ENCODE data around the gene CPNE5. TPM values are rescaled to one million over a fixed set of nuclear protein-coding genes. Genes with fewer than 3 reads are reported as not detected.

Gene CPNE5
- total RNA-seq, 1 donor from 2014 or later: 4.0 TPM

DNA sequence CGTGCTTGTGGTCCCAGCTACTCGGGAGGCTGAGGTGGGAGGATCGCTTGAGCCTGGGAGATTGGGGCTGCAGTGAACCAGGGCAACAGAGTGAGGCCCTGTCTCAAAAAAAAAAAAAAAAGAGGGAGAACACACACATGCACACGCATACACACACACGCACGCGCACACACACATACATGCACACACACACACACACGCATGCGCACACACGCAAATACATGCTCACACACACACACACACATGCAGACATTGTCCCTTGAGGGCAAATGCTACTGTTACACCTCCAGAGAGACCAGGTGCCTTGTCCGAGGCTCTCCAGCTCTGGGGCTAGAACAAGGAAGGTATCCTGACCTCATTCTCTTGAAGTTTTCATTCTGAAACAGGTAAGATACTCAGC, 77.1 kb downstream of the CPNE5 start:
- no peak for DNase-seq

DNA sequence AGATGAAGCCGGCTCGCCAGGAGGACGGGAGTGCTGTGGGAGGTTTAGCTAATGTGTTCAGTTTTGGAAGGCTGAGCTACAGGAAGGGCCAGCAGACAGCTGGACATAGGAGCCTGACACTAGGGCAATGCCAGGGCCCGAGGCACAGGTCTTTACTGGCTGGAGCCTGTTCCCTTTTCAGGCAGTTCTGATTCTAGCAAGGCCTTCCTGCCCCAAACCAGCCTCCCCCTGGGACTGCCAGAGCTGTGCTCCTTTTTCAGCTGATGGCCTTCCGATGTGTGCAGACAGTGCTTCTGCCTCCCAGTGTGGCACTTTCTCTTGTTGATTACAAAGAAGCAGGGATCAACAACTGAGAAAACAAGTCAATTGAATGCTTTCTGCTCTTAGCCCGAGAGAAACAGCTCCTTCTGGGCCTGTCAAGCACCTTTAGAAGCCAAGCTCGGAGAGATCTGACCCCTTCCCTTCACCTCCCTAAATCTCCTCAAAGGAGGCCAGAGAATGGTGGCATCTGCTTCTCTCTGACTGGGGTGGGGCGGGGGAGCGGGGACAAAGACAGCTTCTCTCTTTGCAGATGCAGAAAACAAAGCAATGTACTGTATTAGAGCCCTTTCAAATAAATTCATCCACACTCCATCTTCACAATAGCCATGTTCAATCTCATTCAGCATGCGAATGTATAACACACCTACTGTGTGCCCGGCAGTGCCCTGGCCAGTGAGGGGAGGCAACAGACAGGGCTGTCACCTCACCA, 78.4 kb downstream of the CPNE5 start:
- DNase-seq: no peak

DNA sequence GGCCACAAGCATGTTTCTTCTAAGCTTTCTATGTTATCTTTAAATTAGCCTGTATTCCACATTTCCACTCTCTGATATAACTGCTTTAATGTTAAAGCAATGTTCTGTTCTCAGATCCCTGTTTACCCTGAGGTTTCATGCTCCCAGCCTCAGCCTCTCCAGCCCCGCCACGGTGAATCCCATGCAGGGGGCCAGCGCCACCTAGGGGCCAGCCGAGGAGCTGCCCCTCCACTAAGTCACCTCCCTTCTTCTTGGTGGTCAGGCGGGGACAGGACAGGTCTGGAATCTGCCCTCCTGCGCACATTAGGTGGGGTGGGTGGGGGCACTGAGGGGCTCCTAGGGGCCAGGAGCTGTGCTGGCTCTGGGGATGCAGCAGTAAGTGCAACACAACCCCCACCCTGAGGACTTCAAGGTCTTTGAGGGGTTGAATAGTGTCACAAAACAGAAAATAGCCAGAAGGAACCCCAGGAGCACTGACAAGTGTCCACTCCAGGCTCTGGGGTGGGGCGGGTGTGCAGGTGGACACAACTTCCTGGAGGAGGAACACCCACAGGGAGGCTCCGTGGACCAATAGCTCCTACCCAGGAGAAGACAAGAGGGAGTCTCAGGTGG, 80.0 kb downstream of the CPNE5 start:
- peak; percentile 52 for DNase-seq

DNA sequence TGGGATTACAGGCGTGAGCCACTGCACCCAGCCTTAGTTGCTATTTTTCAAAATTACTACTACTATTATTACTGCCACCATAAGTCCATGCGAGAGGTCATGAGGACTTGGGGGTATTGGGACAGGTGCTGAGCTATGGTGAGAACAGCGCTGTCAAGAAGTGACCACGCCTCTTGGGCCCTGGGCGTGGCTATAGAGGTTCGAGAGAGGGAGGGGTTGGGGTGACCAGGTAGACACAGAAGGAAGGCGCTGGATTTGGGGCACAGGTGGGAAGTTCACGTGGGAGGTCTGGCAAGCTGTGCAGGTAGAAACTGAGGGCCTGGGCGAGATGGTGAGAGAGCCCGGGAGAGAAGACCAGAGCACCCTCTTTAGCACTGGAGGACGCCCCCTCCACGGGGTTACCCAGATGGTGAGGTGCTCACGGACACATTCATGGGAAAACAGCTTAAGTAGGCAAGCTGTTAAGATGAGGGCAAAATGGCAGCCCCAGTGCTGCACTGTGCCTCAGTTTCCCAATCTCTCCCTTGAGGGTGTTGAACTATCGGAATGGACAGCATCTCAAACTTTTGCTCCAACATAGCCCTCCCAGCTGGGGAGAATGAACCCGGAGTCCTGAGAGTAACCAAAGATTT, 80.6 kb downstream of the CPNE5 start:
- no peak for DNase-seq

DNA sequence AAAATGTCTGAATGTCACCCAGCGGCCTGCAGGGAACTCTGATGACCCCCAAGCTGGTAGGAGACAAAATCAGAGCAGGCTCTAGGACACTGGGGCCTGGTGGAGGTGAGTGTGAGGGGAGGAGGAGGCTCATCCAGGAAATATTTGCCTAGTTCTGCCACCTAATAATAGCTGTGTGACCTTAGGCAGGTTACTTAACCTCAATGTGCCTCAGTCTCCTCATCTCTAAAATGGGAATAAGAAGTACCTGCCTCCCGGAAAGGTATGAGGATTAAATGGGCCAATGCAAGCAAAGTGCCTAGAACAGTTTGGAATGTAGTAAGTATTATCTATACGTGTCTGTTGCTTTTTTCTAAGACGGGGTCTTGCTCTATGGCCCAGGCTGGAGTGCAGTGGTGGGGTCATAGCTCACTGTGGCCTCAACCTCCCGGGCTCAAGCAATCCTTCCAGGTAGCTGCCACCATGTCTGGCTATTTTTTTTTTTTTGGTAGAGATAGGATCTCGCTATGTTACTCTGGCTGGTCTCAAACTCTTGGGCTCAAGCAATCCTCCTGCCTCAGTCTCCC, 81.2 kb downstream of the CPNE5 start:
- DNase-seq: no peak

DNA sequence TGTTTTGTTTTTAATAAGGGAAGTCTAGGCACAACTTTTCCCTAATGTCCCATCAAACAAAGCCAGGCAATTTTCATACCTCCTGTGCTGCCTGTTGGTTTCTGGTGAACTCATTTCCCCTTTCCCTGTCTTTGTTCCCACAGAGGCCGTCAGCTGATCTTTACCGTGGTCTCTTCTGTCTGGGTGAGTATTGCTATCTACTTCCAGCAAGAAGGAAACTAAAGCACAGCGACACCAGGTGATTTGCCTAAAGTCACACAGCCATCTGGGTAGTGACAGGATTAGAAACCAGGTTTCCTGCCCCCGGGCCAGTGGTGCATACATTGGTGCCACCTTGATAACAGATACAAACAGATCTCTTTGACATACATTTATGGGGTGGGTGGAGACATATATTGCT, 82.0 kb downstream of the CPNE5 start:
- DNase-seq: no peak

DNA sequence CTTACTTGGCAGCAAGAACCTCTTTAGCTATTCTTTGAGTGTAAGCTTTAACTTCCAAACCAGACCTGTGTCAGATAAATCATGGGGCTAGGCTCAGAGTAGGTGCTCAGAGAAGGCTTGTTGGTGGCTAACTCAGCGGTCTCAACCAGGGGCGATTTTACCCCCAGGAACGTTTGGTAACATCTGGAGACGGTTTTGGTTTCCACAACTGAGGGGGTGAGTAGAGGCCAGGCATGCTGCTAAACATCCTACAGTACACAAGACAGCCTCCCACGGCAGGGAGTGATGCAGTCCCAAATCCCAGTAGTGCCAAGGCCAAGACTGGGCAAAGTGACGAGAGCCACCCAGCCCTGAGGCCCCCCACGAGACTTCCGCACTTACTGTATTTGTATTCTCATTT, 82.5 kb downstream of the CPNE5 start:
- no peak for DNase-seq

DNA sequence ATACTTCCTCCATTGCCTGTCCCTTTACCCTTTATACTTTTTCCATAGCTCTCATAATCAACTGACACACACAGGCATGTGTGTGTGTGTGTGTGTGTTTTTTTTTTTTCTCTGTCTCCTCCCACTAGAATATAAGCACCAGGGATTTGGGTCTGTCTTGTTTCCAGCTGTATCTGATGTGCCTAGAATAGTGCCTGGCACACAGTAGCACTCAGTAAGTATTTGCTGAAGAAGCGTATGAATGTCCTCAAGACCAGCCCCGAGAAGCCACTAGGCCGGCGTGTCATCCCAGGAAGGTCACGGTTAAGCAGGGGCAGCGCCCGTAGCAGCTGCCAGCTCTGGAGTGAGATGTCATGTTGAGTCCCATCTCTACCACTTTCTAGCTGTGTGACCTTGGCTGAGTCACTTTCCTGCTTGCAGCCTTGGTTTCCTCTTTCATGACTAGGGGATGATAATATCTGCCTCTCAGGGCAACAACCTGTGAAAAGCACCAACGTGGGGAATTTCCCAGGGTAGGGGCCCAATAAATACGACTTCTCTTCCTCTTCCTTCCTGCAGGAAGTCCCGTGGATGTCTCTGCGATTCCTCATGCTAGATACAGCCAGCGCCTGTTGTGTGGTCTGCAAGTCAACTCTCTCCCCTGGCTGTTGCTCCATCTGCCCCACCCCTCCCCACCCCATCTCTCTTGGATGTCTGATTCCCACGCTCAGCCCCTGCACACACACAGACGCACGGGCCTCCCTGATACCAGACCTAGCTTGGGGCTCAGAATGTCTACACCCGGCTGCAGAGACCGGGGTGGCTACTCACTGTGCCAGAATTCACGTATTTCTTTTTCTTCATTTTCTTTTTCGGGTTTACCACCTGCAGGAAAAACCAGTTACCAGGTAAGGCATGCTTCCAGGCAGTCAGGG, 83.6 kb downstream of the CPNE5 start:
- no peak for DNase-seq

DNA sequence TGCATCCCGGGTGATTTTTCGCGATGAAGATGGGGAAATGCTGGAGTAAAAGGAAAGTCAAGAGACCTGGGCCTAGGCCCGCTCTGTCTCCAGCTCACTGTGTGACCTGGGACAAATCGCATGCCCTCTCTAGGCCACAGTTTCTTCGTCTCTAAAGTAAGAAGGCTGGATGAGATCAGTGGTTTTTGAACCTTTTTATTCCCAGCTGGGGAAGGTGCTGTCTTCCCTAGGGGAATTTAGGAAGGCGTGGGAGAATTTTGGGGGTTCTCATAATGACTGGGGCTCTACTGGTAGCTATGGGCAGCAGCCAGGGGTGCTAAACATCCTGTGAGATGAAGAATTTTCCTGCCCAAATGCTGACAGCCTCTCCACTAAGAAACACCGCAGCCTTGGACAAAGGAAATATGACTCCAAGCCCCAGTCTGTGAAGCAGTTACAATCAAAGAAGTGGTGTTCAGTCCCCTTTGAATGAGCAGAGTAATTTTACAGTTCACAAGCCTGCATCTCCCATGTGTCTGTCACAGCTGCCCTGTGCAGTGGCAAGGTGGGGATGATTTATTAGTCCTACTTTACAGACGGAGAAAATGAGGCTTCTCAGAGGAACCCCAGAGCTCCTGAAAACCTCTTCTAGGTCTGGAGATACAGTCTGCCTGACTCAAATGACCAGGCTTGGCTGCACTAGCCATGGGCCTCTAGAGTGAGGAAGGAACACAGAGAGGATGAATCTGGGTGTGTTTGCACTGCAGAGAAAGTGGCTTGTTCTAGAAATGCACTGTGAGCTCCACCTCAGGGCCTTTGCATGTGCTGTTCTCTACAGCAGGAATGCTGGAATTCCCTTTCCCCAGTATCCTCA, 84.4 kb downstream of the CPNE5 start:
- no peak for DNase-seq

DNA sequence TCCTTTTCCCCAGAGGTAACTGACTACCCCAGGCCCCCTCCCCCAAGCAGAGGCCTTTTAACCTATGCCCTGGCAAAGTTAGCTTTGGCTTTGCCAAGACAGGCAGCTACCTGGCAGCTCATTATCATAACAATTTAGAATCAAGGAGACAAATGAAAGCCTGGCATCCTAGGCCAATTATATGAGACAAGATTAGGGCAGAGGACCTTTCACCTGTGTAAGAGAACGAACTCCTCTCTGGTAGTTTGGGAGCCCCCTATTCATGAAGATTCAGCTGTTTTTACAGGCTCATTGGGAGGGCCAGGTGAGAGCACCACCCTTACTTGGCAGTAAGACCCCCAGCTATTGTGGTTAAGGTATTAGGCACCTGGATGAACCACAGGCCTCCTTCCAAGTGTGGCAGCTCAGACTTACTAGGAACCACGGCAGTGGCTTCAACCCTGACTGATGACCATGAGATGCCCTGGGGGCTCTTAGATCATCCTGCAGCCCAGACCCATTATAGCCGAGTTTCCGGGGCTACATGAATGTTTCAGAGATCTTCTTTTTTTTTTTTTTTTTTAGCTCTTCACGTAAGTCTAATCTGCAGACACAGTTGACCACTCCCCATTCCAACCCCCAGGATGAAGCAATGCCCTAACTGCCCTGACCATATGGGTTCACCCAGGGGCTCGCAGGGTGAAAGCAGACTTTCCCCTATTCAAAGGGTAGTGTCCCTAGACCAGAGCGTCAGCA, 85.4 kb downstream of the CPNE5 start:
- no peak for DNase-seq

DNA sequence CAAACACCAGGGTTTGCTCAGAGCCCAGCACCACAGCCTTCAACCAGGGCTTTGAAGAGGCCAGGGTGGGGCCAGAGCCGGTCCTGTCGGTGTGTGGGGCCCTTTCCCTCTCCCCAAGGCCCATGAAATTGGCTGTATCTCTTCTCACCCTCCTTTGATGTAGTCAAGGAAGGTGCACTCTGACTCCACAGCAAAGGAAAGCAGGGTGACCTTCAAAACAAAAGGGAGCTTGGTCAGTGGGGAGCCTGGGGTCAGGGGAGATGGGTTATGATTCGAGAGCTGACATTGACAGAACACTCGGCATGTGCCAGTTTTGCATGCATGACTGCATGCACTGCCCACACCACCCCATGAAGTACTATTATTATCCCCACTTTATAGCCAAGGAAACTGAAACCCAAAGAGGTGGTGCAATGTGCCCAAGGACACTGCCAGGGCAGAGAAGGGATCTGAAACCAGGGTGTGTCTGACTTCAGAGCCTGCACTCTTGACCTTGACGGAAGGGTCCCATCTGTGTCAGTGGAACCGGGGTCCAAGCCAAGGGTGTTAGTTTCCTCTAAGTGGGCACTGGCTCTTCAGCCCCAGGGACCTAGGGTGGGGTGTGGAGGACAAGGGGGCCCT, 86.2 kb downstream of the CPNE5 start:
- DNase-seq: no peak

DNA sequence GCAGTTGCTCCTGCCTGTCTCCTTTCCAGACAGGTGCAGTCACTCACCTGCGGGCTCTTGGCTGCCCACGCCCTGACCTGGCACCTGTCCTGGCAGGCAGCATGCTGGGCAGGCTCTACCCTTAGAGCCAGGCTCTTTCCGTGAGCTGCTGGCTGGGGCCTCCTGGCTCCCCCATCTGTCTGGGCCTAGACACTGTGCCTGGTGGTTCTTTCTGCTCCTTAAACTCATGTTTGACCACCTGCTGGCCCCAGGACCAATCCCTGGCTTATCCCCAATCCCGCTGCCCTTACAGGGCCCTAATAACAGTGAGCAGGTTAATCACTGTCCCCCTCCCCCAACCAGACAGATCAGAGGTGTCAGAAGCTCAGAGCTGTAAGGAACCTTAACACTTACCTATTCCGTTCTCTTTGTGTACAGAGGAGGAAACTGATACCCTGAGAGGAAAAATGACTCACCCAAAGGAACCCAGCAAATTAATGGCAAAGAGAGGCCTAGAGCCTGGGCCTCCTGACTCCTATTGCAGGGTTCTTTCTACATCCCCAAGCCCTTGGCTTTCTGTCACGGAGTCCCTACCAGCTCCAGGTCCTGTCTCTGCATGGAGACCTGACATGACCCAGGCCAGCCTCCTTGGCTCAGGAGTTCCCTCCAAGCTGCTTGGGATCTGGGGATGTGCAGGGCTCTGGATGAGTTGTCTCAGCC, 86.9 kb downstream of the CPNE5 start:
- no peak for DNase-seq

DNA sequence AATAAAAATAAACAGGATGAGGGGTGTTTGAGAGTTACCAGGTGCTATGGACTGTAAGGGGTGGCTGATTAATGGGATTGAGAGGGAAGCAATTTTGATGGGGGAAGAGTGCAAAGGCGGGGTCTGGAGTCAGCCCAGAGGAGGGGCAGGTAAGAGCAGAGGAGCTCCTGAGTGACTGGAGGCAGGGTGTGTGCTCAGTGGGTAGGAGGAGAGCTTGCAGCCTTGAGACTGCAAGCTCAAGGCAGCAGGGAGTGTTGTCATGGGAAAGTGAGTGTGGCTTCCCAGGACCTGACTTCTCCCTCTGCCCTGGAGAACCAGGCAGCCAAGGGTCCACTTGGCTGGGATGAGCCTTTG, 87.4 kb downstream of the CPNE5 start:
- DNase-seq: no peak

DNA sequence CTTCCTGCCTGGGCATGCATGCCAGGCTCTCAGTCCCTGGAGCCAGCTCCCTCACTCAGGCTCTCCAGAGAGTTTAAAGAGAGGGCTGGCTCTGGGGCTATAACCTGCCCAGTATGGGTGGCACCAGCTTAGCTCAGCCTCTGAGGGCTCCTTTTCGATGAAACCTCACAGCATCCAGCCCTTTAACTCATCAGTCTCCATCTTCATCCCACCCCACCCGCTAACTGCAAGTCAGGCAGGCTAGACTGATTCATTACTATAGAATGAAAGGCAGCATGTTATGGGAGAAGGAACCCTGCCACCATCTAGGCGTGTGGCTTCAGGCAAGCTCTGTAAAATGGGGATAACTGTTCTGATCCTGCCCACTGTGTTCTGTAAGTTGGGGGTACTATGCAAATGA, 88.2 kb downstream of the CPNE5 start:
- DNase-seq: no peak

DNA sequence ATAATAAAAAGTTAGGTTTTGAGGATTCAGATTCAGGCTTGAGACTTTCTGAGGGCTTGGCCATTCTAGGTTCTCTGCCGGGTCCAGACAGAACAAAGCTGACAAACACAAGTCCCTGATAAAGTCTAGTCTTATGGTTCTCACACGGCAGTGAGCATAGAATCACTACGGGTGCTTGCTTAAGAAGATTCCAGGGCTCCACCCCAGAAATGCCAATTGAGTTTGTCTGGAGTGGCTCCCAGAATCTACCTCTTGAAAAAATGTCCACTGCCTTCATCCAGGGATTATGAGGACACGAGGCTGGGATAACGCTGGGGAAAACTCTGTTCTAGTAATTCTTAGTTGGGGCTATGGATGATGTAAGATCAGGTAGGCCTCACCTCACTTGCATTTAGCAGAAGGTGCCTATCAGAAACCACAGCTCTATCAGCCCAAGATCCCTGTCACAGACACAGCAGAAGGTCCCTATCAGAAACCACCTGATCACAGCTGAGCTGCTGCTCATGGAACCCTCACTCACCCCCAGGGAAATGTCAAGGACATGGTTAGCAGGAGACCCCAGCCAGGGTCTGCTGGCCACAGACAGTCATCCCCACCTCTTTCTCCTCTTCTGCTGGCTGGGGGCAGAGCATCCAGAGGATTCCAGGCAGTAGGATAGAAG, 89.3 kb downstream of the CPNE5 start:
- DNase-seq: no peak

DNA sequence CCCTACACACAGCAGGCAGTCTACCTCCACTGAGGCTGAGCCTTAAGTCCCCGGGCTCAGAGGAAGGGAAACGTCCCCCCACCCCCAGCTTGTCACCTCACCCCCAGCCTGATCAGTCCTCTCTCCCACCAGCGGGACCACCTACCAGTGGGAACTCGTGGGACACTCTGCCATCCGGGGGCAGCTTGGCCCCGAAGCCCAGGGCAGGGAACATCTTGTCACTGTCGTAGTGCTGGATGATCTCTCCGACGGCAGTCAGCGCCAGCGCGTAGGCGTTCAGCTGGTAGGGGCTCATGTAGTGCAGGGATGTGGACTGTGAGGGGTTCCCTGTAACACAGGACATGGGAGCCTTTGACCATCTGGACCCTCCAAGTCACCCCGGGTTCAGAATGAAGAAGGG, 93.0 kb downstream of the CPNE5 start:
- DNase-seq: no peak

DNA sequence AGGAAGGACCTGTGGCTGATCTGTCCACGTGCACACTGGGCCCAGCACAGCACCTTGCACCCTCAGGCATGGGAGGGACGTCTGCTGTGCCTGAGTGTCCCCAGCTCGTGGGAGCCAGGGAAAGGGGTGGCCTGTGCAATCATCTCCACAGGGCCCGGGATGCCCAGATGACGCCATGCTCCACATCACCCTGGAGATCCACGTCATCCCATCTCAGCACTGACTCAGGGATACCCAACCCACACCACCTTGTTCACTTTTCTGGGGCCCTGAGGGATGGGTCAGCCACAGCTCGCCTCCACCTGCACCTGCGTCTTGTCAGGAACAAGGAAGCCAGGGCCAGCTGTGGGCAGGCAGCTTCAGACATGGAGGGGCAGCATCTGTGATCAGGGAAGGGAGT, 93.4 kb downstream of the CPNE5 start:
- no peak for DNase-seq

DNA sequence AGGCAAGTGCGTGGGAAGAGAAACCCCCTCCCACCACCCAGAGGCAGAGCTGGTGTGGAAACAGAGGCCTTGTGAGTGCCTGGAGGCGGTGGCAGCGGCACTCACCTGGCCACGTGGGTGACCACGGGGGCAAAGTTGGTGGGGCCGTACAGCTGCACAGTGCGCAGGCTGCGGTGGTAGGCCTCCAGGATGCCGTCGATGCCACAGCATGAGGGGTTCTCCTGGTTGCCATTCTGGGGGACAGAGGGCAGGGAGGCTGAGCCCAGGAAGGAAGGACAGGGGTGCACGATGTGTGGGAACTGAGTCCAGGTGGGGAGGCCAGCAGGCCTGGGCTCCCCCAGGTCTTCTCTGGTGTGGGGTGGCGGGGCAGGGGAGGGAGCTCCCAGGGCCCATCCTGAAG, 94.0 kb downstream of the CPNE5 start:
- no peak for DNase-seq

DNA sequence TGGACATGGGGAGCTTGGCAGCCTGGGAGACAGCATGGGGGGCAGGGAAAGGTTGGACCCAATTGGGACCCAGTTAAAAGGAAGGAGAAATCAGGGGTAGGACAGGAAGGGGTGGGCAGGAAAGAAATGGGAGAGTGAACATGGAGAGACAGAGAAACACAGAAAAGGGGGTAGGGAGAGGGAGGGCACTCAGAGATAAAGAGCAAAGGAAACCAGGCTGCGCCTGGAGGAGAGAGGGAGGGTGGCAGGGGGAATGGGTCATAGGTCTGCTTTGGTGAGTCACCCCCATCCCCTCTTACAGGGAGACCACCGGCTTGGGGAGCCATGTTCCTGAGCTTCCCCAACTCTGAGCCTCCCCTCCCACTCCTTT, 95.0 kb downstream of the CPNE5 start:
- DNase-seq: no peak
